Measurements from ENCODE around the gene ADAM12. TPM values are rescaled to one million over a fixed set of nuclear protein-coding genes. Genes with fewer than 3 reads are reported as not detected.

Gene ADAM12
- polyA plus RNA-seq, 1 donor from 2014 or later: 0.09 TPM

DNA sequence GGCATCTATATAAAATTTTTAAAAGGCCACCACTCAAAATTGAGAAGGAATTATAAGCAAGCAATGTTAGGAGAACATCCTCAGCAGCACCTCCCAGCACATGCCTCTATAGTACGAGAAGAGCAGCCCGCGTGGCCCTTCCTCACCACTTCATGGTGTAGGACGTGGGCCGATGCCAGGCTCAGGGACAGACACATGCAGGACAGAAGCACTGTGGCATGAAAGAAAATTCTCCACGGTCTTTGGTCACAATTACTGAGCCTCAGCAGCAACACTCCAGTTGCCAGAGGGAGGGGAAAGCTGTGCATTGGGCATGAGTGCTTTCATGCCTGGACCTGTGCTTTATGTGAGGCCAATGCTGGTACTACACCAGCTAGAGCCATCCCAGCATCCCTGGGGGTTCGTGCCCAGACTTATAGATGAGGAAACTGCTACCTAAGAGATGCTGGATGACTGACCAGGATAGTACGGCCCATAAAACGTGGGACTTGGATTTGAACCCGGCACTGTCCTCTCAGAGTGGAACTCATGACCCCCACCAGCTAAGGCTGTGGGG lies 164.7 kb downstream of the ADAM12 start:
- no peaks in the 10 kb centered on the region for H3K79me2 ChIP-seq (replicated peaks; ENCODE audit: insufficient read depth, low read length)
- no peaks in the 10 kb centered on the region for H3K9me3 ChIP-seq (ENCODE audit: low read length)
- no peak overlapping the region for H3K27ac ChIP-seq (ENCODE audit: low read length)
- H3K9me2 ChIP-seq (ENCODE audit: insufficient read depth, low read length): no peaks in the 10 kb centered on the region
- H3K36me3 ChIP-seq (ENCODE audit: insufficient read depth, low read length): no peaks in the 10 kb centered on the region
- no peak overlapping the region for H3K4me2 ChIP-seq (ENCODE audit: low read length)
- H3K27me3 ChIP-seq (ENCODE audit: insufficient read depth, low read depth, low read length): no peaks in the 10 kb centered on the region
- H3K4me3 ChIP-seq (ENCODE audit: low read length): no peak overlapping the region
- H4K20me1 ChIP-seq (ENCODE audit: insufficient read depth): no peaks in the 10 kb centered on the region
- no peak overlapping the region for H2AFZ ChIP-seq (ENCODE audit: low read depth, low read length)
- TF ChIP-seq REST (IDR thresholded peaks at IDR 0.05; ENCODE audit: borderline replicate concordance) (no peak), RAD21 (conservative IDR thresholded peaks at IDR 0.05) (no peak), CTCF (IDR thresholded peaks at IDR 0.05; ENCODE audit: poor library complexity, severe bottlenecking) (no peak), TAF1 (IDR thresholded peaks at IDR 0.05; ENCODE audit: low read depth) (no peak), MXI1 (conservative IDR thresholded peaks at IDR 0.05; ENCODE audit: poor library complexity, severe bottlenecking) (no peak), POLR2AphosphoS5 (IDR thresholded peaks at IDR 0.05) (no peak), EZH2 (IDR thresholded peaks at IDR 0.05; ENCODE audit: borderline replicate concordance, insufficient read depth, low read length, poor library complexity, severe bottlenecking) (no peak), EP300 (conservative IDR thresholded peaks at IDR 0.05; ENCODE audit: poor library complexity, severe bottlenecking) (no peak), SMC3 (conservative IDR thresholded peaks at IDR 0.05; ENCODE audit: poor library complexity) (no peak)
- H3F3A ChIP-seq (ENCODE audit: insufficient read depth, low read length, poor library complexity, severe bottlenecking): no peaks in the 10 kb centered on the region
- no peak overlapping the region for H3K9ac ChIP-seq (ENCODE audit: low read length)

- no peak overlapping the region for H3K9ac ChIP-seq (ENCODE audit: low read length)
Observed at GRCh38 chr10:126222736-126223511, 165.4 kb downstream of the ADAM12 start.

More at GRCh38 chr10:126222736-126223511, 165.4 kb downstream of the ADAM12 start:
- Histone ChIP-seq H3K4me2 (ENCODE audit: low read length) (no peak overlapping the region), H3K79me2 (replicated peaks; ENCODE audit: insufficient read depth, low read length) (no peaks in the 10 kb centered on the region), H3K36me3 (ENCODE audit: insufficient read depth, low read length) (no peaks in the 10 kb centered on the region), H4K20me1 (ENCODE audit: insufficient read depth) (no peaks in the 10 kb centered on the region), H2AFZ (ENCODE audit: low read depth, low read length) (no peak overlapping the region), H3K4me3 (ENCODE audit: low read length) (no peak overlapping the region), H3K27me3 (ENCODE audit: insufficient read depth, low read depth, low read length) (no peaks in the 10 kb centered on the region), H3K9me2 (ENCODE audit: insufficient read depth, low read length) (no peaks in the 10 kb centered on the region), H3F3A (ENCODE audit: insufficient read depth, low read length, poor library complexity, severe bottlenecking) (no peaks in the 10 kb centered on the region), H3K27ac (ENCODE audit: low read length) (no peak overlapping the region), H3K9me3 (ENCODE audit: low read length) (no peaks in the 10 kb centered on the region)
- TF ChIP-seq RAD21 (conservative IDR thresholded peaks at IDR 0.05): no peak
- no peak for TF ChIP-seq REST (IDR thresholded peaks at IDR 0.05; ENCODE audit: borderline replicate concordance)
- TF ChIP-seq EZH2 (IDR thresholded peaks at IDR 0.05; ENCODE audit: borderline replicate concordance, insufficient read depth, low read length, poor library complexity, severe bottlenecking): no peak
- no peak for TF ChIP-seq CTCF (IDR thresholded peaks at IDR 0.05; ENCODE audit: poor library complexity, severe bottlenecking)
- TF ChIP-seq POLR2AphosphoS5 (IDR thresholded peaks at IDR 0.05): no peak
- TF ChIP-seq SMC3 (conservative IDR thresholded peaks at IDR 0.05; ENCODE audit: poor library complexity): no peak
- TF ChIP-seq MXI1 (conservative IDR thresholded peaks at IDR 0.05; ENCODE audit: poor library complexity, severe bottlenecking): no peak
- no peak for TF ChIP-seq EP300 (conservative IDR thresholded peaks at IDR 0.05; ENCODE audit: poor library complexity, severe bottlenecking)
- no peak for TF ChIP-seq TAF1 (IDR thresholded peaks at IDR 0.05; ENCODE audit: low read depth)
